Heart right ventricle (tissue), 16 donors: Measurements from ENCODE around the gene ZNF106. TPM values are rescaled to one million over a fixed set of nuclear protein-coding genes. Genes with fewer than 3 reads are reported as not detected.

Source experiments
- ATAC-seq, 8 donors: fragments of 200-7000 bp; cut with Tn5 transposase; one replicate each; pipeline ENCODE4 v1.9.1; 2020; ENCODE audit warnings: mild to moderate bottlenecking in 8 of 8, moderate library complexity in 8 of 8, moderate number of reproducible peaks in 1 of 8
- DNase-seq, 2 donors: peaks; one replicate each; pipeline ENCODE4 v3.0.0-alpha.2; 2020
- H3K27ac ChIP-seq, 10 donors: fragments of 200-600 bp; sonication (generic) in 2 of 10; one replicate each; pipeline versions ENCODE4 v1.5.0 to v1.8.0; 2020 to 2022; ENCODE audit warnings: mild to moderate bottlenecking in 3 of 10
- H3K27me3 ChIP-seq, 7 donors: fragments of 200-600 bp; one replicate each; pipeline ENCODE4 v1.8.0; 2021 to 2022; ENCODE audit warnings: mild to moderate bottlenecking in 2 of 7
- H3K36me3 ChIP-seq, 9 donors: fragments of 200-600 bp; sonication (generic) in 1 of 9; one replicate each; pipeline versions ENCODE4 v1.5.0 to v1.8.0; 2020 to 2022; ENCODE audit warnings: mild to moderate bottlenecking in 2 of 9
- H3K4me1 ChIP-seq, 9 donors: fragments of 200-600 bp; sonication (generic) in 1 of 9; one replicate each; pipeline versions ENCODE4 v1.5.0 to v1.8.0; 2020 to 2022; ENCODE audit warnings: mild to moderate bottlenecking in 4 of 9
- H3K4me3 ChIP-seq, 10 donors: fragments of 200-600 bp; sonication (generic) in 2 of 10; one replicate each; pipeline versions ENCODE4 v1.5.0 to v1.8.0; 2020 to 2022; ENCODE audit warnings: mild to moderate bottlenecking in 7 of 10, moderate library complexity in 2 of 10
- H3K9me3 ChIP-seq, 11 donors: fragments of 200-600 bp in 10 of 11; sonication (generic) in 2 of 11; one replicate each; pipeline versions ENCODE4 v1.5.0 to v1.8.0; 2013 to 2022; ENCODE audit warnings: mild to moderate bottlenecking in 2 of 11, control low read depth in 1 of 11, moderate library complexity in 1 of 11
- WGBS, 2 donors: extraction: QIAGEN DNeasy Blood & Tissue Kit; methylation state at CpG; one replicate each; pipeline ENCODE4 v1.1.7; 2013; ENCODE audit warnings: inconsistent platforms in 1 of 2; 5-methylcytosine and 5-hydroxymethylcytosine counted together
- intact Hi-C, 10 donors: fragments of 100-400 bp; cut with DNase I; formaldehyde crosslinking; loops; one replicate each; pipeline versions ENCODE4 v1.11.1 to v1.14.2; 2022
- polyA plus RNA-seq, 2 donors: library from polyadenylated mRNA; stranded (reverse); fragments of 200-250 nt; gene quantifications; one replicate each; pipeline ENCODE4 v1.2.3, GENCODE V29; 2013
- total RNA-seq, 10 donors: library from RNA; stranded (reverse); fragmentation: NEBNext Ultra II Directional in 3 of 10; extraction: Animal tissue kit (Norgen Biotek cat#: 25700) in 3 of 10; gene quantifications; one replicate each; pipeline versions ENCODE4 v1.2.1 to v1.2.4, GENCODE V29; 2021 to 2023
- TF ChIP-seq, protein P1 (sequence below), 9 donors: fragments of 200-600 bp; sonication (generic) in 2 of 9; IDR thresholded peaks; one replicate each; pipeline versions ENCODE4 v1.5.0 to v1.8.0; 2021 to 2022; ENCODE audit warnings: antibody characterized with exemption in 9 of 9, mild to moderate bottlenecking in 5 of 9, moderate library complexity in 1 of 9
- donor health status: Arrhythmogenic right ventricular cardiomyopathy.
- donor health status: ischemic (EF 13 %, LVEDD 7.1; RV severe dilation, severe dysfunction).
- donor health status: healthy with polysubstance abuse.
- donor health status: DM: no; HTN: yes; CAD: no.
- donor health status: DM: no; HTN: no; CAD: no.
- donor health status: ischemic (EF 25% LVEDD 6.9; RV normal size, moderate dysfunction).
- donor health status: ischemic (EF 25% LVEDD 5.7; RV mildly dilated, moderate dysfunction).
- donor health status: healthy.
- donor health status: DM: yes; HTN: yes; CAD: no.
- donor health status: Ischemic cardiomyopathy.
- donor health status: ischemic (EF 35%, LVEDD 5.7; RV mildly dilated, moderate dysfunction).
- donor health status: nonischemic (EF 11% LVEDD 7.7; RV severe dilation, severe dysfunction).
- donor health status: DM: yes; HTN: yes; CAD: no.
- donor health status: PGD.
- donor health status: ischemic (EF 29% LVEDD 5.4; RV normal size, mild dysfunction).
- donor health status: nonischemic (EF 23%, LVEDD 6.1; RV moderate dilation, normal function).

ZNF106 gene
- total and polyA plus RNA-seq, 12 donors: 52.6 to 945 (median 720) TPM

DNA sequence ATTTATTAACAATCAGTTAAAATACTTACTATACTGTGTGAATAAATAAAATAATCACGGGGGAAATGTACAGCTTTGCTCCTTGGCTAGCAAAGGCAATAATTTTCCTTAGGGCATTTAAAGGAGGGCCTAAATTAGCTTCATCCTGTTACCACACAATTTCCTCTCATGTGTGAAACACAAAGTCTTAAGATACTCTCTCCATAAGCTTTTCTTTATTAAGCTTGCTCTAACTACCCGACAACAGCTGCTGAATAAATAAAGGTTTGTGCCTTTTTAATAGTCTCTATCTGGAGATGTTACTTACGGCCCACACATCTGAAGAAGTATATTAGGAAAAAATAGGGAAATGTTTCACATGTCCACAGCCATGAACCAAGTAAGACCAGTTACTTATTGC is 29.7 kb downstream of the ZNF106 start:
- TF ChIP-seq, protein P1, sequence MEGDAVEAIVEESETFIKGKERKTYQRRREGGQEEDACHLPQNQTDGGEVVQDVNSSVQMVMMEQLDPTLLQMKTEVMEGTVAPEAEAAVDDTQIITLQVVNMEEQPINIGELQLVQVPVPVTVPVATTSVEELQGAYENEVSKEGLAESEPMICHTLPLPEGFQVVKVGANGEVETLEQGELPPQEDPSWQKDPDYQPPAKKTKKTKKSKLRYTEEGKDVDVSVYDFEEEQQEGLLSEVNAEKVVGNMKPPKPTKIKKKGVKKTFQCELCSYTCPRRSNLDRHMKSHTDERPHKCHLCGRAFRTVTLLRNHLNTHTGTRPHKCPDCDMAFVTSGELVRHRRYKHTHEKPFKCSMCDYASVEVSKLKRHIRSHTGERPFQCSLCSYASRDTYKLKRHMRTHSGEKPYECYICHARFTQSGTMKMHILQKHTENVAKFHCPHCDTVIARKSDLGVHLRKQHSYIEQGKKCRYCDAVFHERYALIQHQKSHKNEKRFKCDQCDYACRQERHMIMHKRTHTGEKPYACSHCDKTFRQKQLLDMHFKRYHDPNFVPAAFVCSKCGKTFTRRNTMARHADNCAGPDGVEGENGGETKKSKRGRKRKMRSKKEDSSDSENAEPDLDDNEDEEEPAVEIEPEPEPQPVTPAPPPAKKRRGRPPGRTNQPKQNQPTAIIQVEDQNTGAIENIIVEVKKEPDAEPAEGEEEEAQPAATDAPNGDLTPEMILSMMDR (IDR thresholded peaks at IDR 0.05): no peak
- no peak for DNase-seq
- H3K27me3 ChIP-seq: no peaks in the 10 kb centered on the region
- WGBS, 2 donors: 39 to 53% methylated on average over 3 of the region's 3 CpGs
- no peaks in the 10 kb centered on the region for H3K9me3 ChIP-seq
- H3K27ac ChIP-seq: peak overlapping the region in 7 of 10 donors; percentile 6 to 64 (median 48)
- peaks cover 0 to 46% (median 33%) of the 10 kb centered on the region in 9 donors for H3K4me1 ChIP-seq
- no peak for ATAC-seq
- peaks cover 0 to 51% (median 5%) of the 10 kb centered on the region in 9 donors for H3K36me3 ChIP-seq
- H3K4me3 ChIP-seq: no peak overlapping the region
- intact Hi-C loops: loop anchor here in 1 of 10 donors (10.0 kb wide), 1 partner anchor 76 kb away; no protein-coding TSS in a partner anchor

DNA sequence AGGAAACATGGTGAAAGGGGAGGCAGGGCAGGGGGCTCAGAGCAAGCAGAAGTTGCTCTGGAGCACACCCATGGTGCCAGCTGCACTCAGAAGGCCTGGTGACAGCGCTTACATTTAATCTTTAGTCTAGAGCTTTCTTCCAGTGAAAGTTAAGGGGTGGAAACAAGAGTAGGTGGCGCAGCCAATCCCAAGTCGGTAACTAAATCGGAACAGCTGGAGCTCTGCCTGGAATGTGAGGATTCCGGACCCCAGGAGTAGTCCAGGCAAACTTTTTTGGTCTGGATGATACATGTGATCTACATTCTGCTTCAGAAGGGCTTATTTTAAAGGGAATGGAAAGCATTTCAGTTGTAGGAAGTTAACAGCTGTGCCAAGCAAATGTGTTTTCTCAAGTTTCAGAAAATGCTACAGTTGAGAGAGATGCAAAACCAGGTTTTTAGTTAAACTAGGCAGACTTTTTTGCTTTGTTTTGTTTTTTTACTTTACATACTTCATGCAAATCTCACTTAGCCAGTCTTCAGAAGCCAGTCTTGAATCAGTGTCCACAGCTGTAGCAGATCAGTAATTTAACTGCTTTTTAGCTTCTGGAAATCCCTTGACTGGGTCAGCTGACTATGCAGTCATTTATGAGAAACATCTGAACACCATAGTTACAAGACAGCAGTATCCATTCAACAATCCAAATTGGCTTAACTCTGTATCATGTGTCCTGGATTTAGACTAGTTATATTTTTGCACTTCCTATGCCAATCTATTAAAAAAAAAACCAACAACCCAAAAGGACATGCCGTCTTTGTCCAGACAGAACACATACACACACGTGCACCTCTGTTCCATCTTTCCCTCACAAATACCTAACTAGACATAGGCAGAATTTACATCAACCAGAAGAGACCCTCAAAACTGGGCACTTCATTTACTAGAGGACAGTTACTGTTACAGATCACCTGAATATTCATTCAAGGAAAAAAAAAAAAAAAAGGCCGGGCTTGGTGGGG is 33.2 kb downstream of the ZNF106 start:
- ATAC-seq (peak; percentile 90 to 95 (median 94)), DNase-seq (peak; percentile 50 to 89)
- no peaks in the 10 kb centered on the region for H3K9me3 ChIP-seq
- TF ChIP-seq, protein P1 (IDR thresholded peaks at IDR 0.05): no peak
- H3K4me3 ChIP-seq: peak overlapping the region in 9 of 10 donors; percentile 23 to 56 (median 49)
- H3K27ac ChIP-seq: peak overlapping the region; percentile 59 to 93 (median 85)
- peaks cover 0 to 62% (median 33%) of the 10 kb centered on the region in 9 donors for H3K4me1 ChIP-seq
- 18 to 24% methylated on average over 8 of the region's 8 CpGs for WGBS, 2 donors
- intact Hi-C loops: loop anchor here in 4 of 10 donors (5.0 to 10.0 kb wide), 2 partner anchors 183 to 185 kb away; partner anchors contain the start of genes GANC (in 4 of the 4) and TMEM87A (in 4 of the 4)
- peaks cover 0 to 36% (median 0%) of the 10 kb centered on the region in 9 donors for H3K36me3 ChIP-seq
- no peaks in the 10 kb centered on the region for H3K27me3 ChIP-seq

DNA sequence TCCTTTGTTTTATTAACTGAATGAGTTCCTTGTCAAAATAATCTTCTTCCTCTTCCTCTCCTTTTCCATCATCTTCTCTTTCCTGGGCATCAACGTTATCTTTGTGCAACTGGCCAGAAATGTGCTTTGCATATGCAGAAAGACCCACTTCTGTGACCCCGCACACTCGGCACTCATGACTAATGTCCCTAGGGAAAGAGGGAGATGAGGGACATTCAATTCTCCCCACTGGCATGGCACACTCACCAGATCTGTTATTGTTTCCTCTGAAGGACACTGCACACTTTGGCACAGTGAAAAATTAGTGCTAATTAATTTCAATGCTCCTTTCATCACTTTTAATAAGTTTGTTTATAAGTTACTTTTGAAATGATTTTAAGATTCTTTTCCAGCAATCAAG is 34.0 kb downstream of the ZNF106 start:
- intact Hi-C loops: loop anchor here in 4 of 10 donors (5.0 to 10.0 kb wide), 2 partner anchors 182 to 185 kb away; partner anchors contain the start of genes GANC (in 4 of the 4) and TMEM87A (in 4 of the 4)
- peak overlapping the region; percentile 59 to 93 (median 85) for H3K27ac ChIP-seq
- TF ChIP-seq, protein P1 (IDR thresholded peaks at IDR 0.05): no peak
- H3K4me1 ChIP-seq: peaks cover 0 to 62% (median 33%) of the 10 kb centered on the region in 9 donors
- 6 to 12% methylated on average over 3 of the region's 3 CpGs for WGBS, 2 donors
- H3K27me3 ChIP-seq: no peaks in the 10 kb centered on the region
- peak overlapping the region; percentile 18 to 56 (median 42) for H3K4me3 ChIP-seq
- ATAC-seq: peak in 6 of 8 donors; percentile 46 to 57 (median 54)
- H3K9me3 ChIP-seq: no peaks in the 10 kb centered on the region
- peaks cover 0 to 34% (median under 1%) of the 10 kb centered on the region in 9 donors for H3K36me3 ChIP-seq
- DNase-seq: peak in 1 of 2 donors; percentile 17

DNA sequence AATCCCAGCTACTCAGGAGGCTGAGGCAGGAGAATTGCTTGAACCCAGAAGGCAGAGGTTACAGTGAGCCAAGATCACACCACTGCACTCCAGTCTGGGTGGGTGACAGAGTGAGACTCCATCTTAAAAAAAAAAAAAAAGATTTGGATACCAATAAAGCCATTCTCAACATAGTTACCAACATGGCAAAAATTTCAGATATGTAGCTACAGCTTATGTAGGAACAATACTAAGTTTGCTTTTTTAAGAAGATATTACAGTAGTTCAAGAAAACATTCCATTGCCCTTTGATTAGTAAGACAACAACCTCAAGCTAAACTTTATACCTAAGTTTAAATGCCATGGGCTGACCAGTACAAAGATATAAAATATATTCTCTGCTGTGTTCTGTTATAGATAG is 34.4 kb downstream of the ZNF106 start:
- intact Hi-C loops: loop anchor here in 4 of 10 donors (5.0 to 10.0 kb wide), 2 partner anchors 182 to 184 kb away; partner anchors contain the start of genes GANC (in 4 of the 4) and TMEM87A (in 4 of the 4)
- ATAC-seq (peak in 1 of 8 donors; percentile 46), DNase-seq (no peak)
- TF ChIP-seq, protein P1 (IDR thresholded peaks at IDR 0.05): no peak
- Histone ChIP-seq H3K4me3 (peak overlapping the region; percentile 18 to 56 (median 42)), H3K36me3 (peaks cover 0 to 34% (median 4%) of the 10 kb centered on the region in 9 donors), H3K4me1 (peaks cover 0 to 57% (median 31%) of the 10 kb centered on the region in 9 donors), H3K27me3 (no peaks in the 10 kb centered on the region), H3K27ac (peak overlapping the region; percentile 59 to 93 (median 85)), H3K9me3 (no peaks in the 10 kb centered on the region)
